ENCODE data around the gene SPTAN1.
A peak's percentile ranks its signal among the peaks of the same experiment; 100 is the strongest.
"Not testable (repeated sequence)": the region's sequence is repeated elsewhere in the genome, so short reads cannot be mapped to it uniquely, and the experiment has no call there.

SPTAN1 gene

GRCh38 chr9:128552744-128553440 lies 505 bp downstream of the SPTAN1 start:
- peak in 1 of 3 experiments; percentile 23 for DNase-seq (ENCODE audit: low read depth in 3 of 3)

GRCh38 chr9:128553728-128554127 lies 1.3 kb downstream of the SPTAN1 start:
- DNase-seq (ENCODE audit: low read depth in 3 of 3) = no peak

DNA sequence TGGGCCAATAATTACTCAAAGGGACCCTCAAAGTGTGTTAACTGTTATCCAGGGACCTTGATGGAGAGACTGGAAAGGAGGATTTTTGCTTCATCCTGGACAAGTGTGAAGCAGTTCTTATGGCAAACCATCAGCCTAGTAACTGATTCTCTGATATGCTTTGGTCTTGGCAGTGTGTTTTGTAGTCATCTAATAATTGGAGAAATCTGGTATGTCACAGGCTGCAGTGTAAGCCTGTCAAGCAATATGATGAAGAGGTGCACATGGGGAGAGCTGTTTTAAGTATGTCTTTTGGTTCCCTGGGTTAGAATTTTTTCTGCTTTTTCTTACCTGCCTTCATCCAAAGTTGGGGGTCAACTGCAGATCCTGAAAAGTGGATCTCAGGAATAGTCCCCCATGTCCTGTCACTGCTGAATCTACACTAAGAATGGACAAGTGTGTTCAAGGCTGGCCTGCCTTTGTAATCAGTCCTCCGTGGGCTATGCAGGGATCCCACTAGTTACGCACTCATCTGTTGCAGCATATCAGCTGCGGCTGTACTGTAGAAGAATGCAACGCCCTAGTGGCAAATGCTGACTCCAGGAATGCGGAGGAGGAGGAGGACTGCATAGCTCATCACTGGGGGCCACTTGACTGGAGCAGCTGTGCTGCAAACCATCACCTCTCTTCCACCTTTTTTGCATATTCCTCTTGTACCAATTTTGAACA lies 1.9 kb downstream of the SPTAN1 start:
- DNase-seq (ENCODE audit: low read depth in 3 of 3) = no peak

DNA sequence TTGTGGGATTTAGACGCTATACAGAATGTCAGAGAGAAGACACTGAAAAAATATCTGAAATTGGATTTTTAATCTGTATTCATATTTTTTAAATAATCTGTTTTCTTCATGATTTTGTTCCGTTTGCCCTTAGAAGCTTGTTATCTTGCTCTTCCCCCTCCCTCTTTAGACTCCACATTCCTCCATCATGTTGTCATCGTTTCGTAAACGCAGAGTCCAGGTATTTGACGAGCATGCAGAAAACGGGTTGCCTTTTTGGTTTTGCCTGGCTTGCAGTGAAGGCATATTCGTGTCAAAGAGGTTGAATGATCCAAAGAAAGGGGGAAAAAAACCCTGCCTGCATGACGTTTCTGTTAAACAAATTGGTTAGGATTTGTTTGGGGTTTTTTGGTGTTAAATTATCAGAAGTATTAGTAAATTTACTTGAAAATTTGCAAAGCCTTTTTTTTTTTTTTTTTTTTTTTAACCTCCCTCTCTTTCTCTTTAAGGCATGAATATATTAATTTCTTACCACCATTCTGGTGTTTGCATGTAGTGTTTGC lies 2.9 kb downstream of the SPTAN1 start:
- DNase-seq (ENCODE audit: low read depth in 3 of 3) = no peak

DNA sequence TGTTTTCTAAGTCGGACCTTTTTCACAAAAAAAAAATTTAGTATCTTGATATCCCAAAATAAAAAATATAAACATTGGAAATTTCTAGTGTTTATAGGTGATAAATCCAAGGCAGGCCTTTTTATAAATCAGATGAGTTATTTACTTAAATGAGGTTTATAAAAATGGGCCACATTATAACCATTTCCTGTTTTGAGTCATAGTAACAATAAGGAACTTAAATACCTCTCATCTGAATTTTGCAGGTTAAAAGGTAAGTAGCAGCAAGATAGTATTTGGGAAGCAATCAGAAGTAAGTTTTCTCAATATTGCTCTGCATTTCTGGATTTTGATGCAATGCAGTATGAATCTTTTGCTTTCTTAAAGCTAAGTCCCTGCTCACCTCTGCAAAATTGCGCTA lies 3.9 kb downstream of the SPTAN1 start:
- DNase-seq (ENCODE audit: low read depth in 3 of 3) = no peak

GRCh38 chr9:128556926-128557634 lies 4.7 kb downstream of the SPTAN1 start:
- DNase-seq (ENCODE audit: low read depth in 3 of 3) = no peak

GRCh38 chr9:128558431-128559310 lies 6.3 kb downstream of the SPTAN1 start:
- DNase-seq (ENCODE audit: low read depth in 3 of 3) = no peak

DNA sequence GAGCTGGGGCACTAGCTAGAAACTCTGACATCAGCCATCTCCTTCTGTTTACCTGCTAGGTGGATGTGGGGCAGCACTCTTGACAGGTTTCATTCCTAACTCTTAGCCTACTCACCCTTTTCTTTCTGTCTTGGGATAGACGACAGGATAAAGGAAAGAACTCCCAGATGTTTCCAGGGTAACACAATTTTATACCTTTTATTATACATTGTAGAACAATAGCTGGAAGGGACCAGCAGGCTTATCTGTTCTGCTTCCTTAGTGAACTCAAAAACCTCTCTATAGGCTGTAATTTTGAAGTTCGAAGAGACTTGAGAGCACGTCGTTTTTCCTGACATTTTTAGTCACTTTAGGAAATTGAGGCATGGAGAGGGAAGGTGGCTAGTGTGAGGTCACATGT lies 13.2 kb downstream of the SPTAN1 start:
- no peak for DNase-seq (ENCODE audit: low read depth in 3 of 3)

- no peak for DNase-seq (ENCODE audit: low read depth in 3 of 3)
These were observed 16.2 kb downstream of the SPTAN1 start for GRCh38 chr9:128568470-128569078.

DNA sequence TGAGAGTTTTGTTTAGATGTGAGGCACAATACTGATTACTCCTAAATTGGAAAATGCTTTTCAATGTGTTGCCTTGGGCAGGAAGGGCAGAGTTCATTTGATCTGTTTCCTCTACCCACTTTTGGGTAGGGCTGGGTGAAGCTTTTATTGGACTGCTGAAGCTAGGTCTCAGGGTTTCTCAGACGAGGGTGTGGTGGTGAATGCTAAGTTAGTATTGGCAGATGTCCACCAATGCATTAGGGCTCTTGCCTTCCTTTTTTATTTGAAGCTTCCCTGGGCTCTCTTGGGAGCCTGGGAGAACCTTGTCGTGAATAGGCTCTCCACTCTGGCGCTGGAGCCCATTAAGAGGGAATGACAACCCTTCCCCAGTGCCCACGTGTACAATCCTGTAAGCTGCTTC lies 23.1 kb downstream of the SPTAN1 start:
- no peak for DNase-seq (ENCODE audit: low read depth in 3 of 3)

DNA sequence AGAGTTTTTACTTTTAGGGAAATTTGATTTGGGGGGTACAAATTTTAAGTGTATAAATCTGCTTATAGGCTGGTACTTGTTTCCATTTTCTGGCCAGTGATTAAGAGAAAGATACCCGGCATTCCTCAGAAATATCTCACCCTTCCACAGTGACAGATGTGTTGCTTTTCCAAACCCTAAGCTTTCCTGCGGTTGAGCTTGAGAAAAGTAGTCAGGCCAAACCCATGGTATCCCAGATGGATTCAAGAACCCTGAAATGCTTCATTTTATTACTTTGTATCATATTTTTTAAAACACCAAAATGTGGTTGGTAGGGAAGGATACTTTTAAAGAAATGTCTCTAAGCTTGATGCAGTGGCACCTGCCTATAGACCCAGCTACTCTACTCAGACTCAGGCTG lies 23.5 kb downstream of the SPTAN1 start:
- no peak for DNase-seq (ENCODE audit: low read depth in 3 of 3)

DNA sequence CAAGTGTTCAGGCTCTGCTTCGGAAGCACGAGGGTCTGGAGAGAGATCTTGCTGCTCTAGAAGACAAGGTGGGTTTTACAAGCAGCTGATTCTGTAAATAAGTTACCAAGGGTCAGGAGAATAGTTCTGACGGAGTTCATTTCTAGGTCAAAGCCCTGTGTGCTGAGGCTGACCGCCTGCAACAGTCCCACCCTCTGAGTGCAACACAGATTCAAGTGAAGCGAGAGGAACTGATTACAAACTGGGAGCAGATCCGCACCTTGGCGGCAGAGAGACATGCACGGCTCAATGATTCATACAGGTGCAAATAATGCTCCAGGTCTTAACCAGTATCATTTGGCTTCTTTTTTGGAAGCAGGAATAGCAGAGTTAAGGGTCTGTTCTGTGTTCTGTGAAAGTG lies 24.8 kb downstream of the SPTAN1 start:
- no peak for DNase-seq (ENCODE audit: low read depth in 3 of 3)

- DNase-seq (ENCODE audit: low read depth in 3 of 3) = no peak
These were observed 26.8 kb downstream of the SPTAN1 start for GRCh38 chr9:128579194-128579593.

- no peak for DNase-seq (ENCODE audit: low read depth in 3 of 3)
These were observed 28.3 kb downstream of the SPTAN1 start for GRCh38 chr9:128580731-128581130.

DNA sequence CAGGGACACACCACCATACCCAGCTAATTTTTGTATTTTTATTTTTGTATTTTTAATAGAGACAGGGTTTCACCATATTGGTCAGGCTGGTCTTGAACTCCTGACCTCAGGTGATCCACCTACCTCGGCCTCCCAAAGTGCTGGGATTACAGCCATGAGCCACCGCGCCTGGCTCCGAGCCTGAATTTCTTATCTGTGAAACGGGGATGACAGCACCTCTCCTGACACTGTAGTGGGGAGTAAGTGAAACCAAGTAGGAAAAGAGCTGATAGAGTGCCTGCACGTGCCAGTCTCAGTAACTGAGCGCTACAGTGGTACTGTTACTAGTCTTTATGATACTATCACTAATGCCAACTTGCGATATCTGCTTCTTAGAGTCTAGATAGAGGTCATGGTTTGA lies 32.8 kb downstream of the SPTAN1 start:
- DNase-seq (ENCODE audit: low read depth in 3 of 3) = not testable (repeated sequence)

DNA sequence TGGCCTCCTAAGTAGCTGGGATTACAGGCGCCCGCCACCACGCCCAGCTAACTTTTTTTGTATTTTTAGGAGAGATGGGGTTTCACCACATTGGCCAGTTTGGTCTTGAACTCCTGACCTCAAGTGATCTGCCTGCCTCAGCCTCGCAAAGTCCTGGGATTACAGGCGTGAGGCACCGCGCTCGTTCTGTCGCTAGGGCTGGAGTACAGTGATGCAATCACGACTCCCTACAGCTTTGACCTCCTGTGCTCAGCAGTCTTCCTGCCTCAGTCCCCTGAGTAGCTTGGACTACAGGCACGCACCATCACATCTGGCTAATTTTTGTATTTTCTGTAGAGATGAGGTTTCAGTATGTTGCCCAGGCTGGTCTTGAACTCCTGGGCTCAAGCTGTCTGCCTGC lies 34.5 kb downstream of the SPTAN1 start:
- DNase-seq (ENCODE audit: low read depth in 3 of 3) = not testable (repeated sequence)

GRCh38 chr9:128587453-128587852 lies 35.1 kb downstream of the SPTAN1 start:
- peak in 2 of 3 experiments; percentile 2 to 18 for DNase-seq (ENCODE audit: low read depth in 3 of 3)

GRCh38 chr9:128588581-128589233 lies 36.3 kb downstream of the SPTAN1 start:
- DNase-seq (ENCODE audit: low read depth in 3 of 3) = no peak

DNA sequence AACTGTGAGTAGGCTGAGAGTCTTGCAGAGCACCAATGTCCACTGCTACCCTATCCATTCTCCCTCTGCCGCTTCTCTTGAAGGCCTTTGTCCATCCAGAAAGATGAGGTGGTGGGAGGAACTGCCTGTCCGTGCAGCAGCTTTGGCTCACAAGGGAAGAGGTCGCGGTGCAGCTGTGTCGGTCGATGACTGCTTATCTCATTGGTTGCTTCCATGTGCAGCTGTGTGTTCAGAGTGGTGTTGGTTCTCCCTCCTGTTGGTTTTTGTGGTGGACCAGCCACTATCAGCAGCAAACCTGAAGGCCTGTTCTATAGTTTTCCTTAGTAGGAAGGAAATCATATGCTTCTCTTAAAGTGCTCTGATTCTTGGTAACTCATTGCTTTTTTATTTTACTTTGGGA lies 40.7 kb downstream of the SPTAN1 start:
- DNase-seq (ENCODE audit: low read depth in 3 of 3) = no peak

DNA sequence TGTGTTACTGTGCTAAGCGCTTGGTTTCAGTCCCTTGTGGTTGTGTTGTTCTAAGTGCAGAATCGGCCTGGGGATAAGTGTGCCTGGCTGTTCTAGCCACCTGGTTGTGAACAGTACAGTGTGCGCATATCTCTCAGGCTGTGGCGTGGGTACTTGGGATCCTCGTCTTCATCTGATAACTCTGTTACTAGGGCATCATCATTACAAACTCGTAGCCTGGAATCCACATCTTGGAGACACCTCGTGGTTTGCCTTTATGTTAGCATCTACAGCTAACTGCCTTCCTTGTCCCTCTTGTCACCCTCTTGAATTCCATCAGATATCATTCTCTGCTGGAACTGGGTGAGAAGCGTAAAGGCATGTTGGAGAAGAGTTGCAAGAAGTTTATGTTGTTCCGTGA lies 41.5 kb downstream of the SPTAN1 start:
- DNase-seq (ENCODE audit: low read depth in 3 of 3) = no peak

DNA sequence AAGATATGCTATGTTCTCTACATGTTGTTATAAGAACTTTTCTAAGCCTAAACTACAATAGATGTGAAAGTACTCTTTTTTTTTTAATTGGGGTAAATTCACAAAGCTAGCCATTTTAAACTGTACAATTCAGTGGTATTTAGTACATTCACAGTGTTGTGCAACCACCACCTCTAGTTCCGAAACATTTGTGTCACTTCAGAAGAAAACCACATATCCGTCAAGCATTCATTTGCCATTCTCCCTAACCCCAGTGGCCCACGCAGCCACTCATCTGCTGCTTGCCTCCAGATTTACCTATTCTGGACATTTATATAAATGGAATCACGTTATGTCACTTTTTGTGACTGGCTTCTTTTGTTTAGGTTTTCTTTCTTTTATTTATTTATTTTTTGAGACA lies 43.1 kb downstream of the SPTAN1 start:
- no peak for DNase-seq (ENCODE audit: low read depth in 3 of 3)

Data from stimulated activated CD4-positive, alpha-beta T cell treated with anti-CD3 and anti-CD28 coated beads, TNF-alpha, amount 100 ng/mL, for 4 hours (primary cell).